ENCODE measurements around the gene MAP10. TPM values are rescaled to one million over a fixed set of nuclear protein-coding genes. Genes with fewer than 3 reads are reported as not detected.

The MAP10 gene
- polyA plus RNA-seq, 1 experiment, result 2.4 TPM

DNA sequence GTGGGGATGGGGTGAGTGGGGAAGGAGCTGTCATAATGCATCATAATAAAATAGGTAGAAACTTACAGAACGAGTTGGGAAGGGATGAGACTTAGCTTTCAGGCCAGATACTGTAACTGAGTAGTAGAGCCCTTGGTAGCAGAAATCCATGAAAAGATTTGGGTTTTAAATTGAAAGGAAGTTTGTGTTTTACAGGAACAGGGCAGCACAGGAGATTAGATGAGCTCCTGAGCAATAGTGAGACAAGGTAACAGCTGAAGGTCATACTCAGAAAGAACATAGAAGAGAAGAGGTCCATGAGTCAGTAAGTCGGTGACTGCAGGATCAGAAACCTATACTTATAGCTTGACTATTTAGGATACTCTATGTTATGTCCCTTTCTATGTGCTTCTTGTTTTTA is 7.3 kb downstream of the MAP10 start:
- H3K4me3 ChIP-seq (ENCODE audit: low read depth, low read length), result no peak overlapping the region
- CTCF ChIA-PET, result no interaction called here
- no peak overlapping the region for H3K27ac ChIP-seq (ENCODE audit: low read depth, low read length)
- no peak for DNase-seq (ENCODE audit: low read depth, low spot score)
- no peaks in the 10 kb centered on the region for H3K27me3 ChIP-seq (ENCODE audit: control insufficient read depth, insufficient read depth, low read length)
- H3K9me3 ChIP-seq (ENCODE audit: control insufficient read depth, insufficient read depth, low read length), result no peaks in the 10 kb centered on the region
- no peak for TF ChIP-seq CTCF (IDR thresholded peaks at IDR 0.05; ENCODE audit: low read depth, low read length)
- POLR2A ChIA-PET, result no interaction called here

DNA sequence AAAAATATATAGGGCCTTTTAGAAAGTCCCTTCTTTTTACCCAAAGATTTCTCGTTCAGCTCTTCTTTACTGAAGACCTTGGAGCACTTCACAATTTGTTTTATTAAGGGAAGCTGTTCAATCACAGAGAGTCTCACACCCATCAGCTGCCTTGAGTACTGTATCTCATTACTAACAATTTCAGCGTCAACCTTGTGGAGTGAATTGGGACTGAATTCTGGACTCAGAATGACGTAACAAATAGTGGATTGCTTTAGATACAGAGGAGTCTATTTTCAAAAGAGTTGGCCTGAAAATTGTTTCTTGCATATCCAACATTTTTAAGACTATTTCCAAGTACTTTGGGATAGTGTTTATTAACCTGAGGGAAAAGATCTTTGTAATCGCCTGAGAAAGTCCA is 7.9 kb downstream of the MAP10 start:
- Histone ChIP-seq H3K27me3 (ENCODE audit: control insufficient read depth, insufficient read depth, low read length) (no peaks in the 10 kb centered on the region), H3K27ac (ENCODE audit: low read depth, low read length) (no peak overlapping the region), H3K9me3 (ENCODE audit: control insufficient read depth, insufficient read depth, low read length) (no peaks in the 10 kb centered on the region), H3K4me3 (ENCODE audit: low read depth, low read length) (no peak overlapping the region)
- CTCF ChIA-PET, result no interaction called here
- POLR2A ChIA-PET, result no interaction called here
- no peak for TF ChIP-seq CTCF (IDR thresholded peaks at IDR 0.05; ENCODE audit: low read depth, low read length)
- no peak for DNase-seq (ENCODE audit: low read depth, low spot score)

DNA sequence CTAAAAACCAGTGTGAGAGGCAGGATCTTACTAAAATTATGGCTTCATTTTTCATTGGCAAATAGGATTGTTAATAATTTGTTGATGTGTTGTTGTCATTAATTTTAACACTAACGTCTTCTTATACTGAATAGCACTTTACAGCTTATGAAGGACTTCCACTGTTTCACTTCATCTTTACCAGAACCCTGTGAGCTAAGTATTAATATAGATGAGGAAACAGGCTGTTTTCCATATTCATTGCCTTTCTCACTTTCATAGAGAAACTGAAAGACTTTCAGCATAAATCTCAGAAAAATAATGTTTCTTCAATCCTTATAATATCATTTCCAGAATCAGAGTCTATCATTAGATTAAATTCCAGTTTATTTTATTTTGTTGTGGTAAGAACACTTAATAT is 8.5 kb downstream of the MAP10 start:
- DNase-seq (ENCODE audit: low read depth, low spot score), result no peak
- CTCF ChIA-PET, result no interaction called here
- Histone ChIP-seq H3K27ac (ENCODE audit: low read depth, low read length) (no peak overlapping the region), H3K9me3 (ENCODE audit: control insufficient read depth, insufficient read depth, low read length) (no peaks in the 10 kb centered on the region), H3K4me3 (ENCODE audit: low read depth, low read length) (no peak overlapping the region), H3K27me3 (ENCODE audit: control insufficient read depth, insufficient read depth, low read length) (no peaks in the 10 kb centered on the region)
- no peak for TF ChIP-seq CTCF (IDR thresholded peaks at IDR 0.05; ENCODE audit: low read depth, low read length)
- POLR2A ChIA-PET, result no interaction called here

GRCh38 chr1:232816324-232816723 is 11.1 kb downstream of the MAP10 start:
- no peak for TF ChIP-seq CTCF (IDR thresholded peaks at IDR 0.05; ENCODE audit: low read depth, low read length)
- Histone ChIP-seq H3K27ac (ENCODE audit: low read depth, low read length) (no peak overlapping the region), H3K9me3 (ENCODE audit: control insufficient read depth, insufficient read depth, low read length) (no peaks in the 10 kb centered on the region), H3K27me3 (ENCODE audit: control insufficient read depth, insufficient read depth, low read length) (no peaks in the 10 kb centered on the region), H3K4me3 (ENCODE audit: low read depth, low read length) (no peak overlapping the region)
- POLR2A ChIA-PET, result no interaction called here
- no peak for DNase-seq (ENCODE audit: low read depth, low spot score)
- CTCF ChIA-PET, result no interaction called here

DNA sequence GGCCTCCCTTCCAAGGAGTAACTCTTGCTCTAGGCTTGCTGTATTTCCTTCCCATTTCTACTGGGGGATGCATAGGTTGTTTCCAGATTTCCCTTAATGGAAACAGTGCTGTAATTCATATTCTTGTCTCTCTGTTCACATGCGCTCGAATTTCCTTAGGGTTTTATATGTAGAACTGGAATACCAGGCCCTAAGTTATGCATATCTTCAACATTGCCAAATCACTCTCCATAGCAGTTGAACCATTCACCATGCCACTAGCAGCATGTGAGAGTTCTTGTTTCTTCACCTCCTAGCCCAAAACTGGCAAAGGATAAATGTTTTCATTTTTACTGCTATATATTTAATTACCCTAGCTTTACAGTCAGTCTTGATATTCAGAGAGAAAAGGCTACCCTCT is 12.8 kb downstream of the MAP10 start:
- no peak for TF ChIP-seq CTCF (IDR thresholded peaks at IDR 0.05; ENCODE audit: low read depth, low read length)
- ChIA-PET POLR2A (no interaction called here), CTCF (interaction anchor here (0.6 kb wide), 1 partner anchor 973 kb away, joined by 3 read pairs; no protein-coding TSS in a partner anchor)
- Histone ChIP-seq H3K27ac (ENCODE audit: low read depth, low read length) (no peak overlapping the region), H3K27me3 (ENCODE audit: control insufficient read depth, insufficient read depth, low read length) (no peaks in the 10 kb centered on the region), H3K9me3 (ENCODE audit: control insufficient read depth, insufficient read depth, low read length) (no peaks in the 10 kb centered on the region), H3K4me3 (ENCODE audit: low read depth, low read length) (no peak overlapping the region)
- no peak for DNase-seq (ENCODE audit: low read depth, low spot score)

Measured in AG04450 (cell line).